Measurements from ENCODE around the gene CNTN4. TPM values are rescaled to one million over a fixed set of nuclear protein-coding genes. Genes with fewer than 3 reads are reported as not detected.

Gene CNTN4
- total RNA-seq, 1 donor from 2014 or later, result 22.1 TPM

DNA sequence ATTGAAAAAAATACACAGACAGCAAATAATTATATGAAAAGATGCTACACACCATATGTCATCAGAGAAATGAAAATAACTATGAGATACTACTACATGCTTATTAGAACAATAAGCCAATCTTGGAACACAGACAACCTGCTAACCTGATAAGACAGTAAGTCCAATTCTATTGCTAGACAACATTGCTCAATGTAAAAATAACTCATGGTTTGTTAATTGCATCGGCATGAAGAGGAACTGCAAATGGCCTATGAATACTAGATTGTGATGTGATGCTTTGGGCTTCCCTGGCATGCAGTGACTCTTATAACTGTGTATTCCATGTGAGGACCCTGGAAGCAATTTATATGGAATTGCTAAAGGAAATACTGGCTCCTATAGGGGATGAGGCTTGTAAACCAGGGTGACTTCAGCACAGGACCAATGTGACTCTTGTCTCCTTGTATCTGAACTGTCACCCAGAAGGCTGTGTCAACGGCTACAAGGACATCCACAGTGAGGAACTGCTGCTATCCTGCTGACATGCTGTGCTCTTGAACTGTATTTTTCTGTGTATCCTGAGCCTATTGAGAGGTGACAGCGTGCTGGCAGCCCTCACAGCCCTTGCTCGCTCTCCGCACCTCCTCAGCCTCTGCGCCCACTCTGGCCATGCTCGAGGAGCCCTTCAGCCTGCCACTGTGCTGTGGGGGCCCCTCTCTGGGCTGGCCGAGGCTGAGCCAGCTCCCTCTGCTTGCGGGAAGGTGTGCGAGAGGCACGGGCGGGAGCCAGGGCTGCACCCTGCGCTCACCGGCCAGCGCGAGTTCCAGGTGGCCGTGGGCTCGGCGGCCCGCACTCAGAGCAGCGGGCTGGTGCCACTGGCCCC is 385.7 kb downstream of the CNTN4 start:
- no peaks in the 10 kb centered on the region for H3K4me1 ChIP-seq
- no peak overlapping the region for H3K4me3 ChIP-seq
- no peaks in the 10 kb centered on the region for H3K36me3 ChIP-seq
- no peak for DNase-seq (ENCODE audit: extremely low spot score in 2 of 2)
- no peaks in the 10 kb centered on the region for H3K27me3 ChIP-seq
- TF ChIP-seq POLR2A (IDR thresholded peaks at IDR 0.05) (no peak), POLR2AphosphoS5 (IDR thresholded peaks at IDR 0.05; ENCODE audit: insufficient read depth in 1 of 2, low read depth in 1 of 2) (no peak)
- TF ChIP-seq, protein P1, sequence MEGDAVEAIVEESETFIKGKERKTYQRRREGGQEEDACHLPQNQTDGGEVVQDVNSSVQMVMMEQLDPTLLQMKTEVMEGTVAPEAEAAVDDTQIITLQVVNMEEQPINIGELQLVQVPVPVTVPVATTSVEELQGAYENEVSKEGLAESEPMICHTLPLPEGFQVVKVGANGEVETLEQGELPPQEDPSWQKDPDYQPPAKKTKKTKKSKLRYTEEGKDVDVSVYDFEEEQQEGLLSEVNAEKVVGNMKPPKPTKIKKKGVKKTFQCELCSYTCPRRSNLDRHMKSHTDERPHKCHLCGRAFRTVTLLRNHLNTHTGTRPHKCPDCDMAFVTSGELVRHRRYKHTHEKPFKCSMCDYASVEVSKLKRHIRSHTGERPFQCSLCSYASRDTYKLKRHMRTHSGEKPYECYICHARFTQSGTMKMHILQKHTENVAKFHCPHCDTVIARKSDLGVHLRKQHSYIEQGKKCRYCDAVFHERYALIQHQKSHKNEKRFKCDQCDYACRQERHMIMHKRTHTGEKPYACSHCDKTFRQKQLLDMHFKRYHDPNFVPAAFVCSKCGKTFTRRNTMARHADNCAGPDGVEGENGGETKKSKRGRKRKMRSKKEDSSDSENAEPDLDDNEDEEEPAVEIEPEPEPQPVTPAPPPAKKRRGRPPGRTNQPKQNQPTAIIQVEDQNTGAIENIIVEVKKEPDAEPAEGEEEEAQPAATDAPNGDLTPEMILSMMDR (IDR thresholded peaks at IDR 0.05), result no peak
- H3K27ac ChIP-seq, result no peak overlapping the region
- no peaks in the 10 kb centered on the region for H3K9me3 ChIP-seq
- intact Hi-C loops (cut with DNase I), result no loop called here

DNA sequence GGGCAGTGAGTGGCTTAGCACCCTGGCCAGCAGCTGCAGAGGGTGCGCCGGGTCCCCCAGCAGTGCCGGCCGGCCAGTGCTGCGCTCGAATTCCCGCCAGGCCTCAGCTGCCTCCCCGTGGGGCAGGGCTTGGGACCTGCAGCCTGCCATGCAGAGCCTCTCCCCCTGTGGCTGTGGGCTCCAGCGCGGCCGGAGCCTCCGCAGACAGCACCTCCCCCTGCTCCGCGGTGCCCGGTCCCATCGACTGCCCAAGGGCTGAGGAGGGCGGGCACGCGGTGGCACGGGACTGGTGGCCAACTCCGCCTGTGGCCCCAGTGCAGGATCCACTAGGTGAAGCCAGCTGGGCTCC is 386.3 kb downstream of the CNTN4 start:
- H3K36me3 ChIP-seq, result no peaks in the 10 kb centered on the region
- no peak for DNase-seq (ENCODE audit: extremely low spot score in 2 of 2)
- no peak overlapping the region for H3K4me3 ChIP-seq
- no peak overlapping the region for H3K27ac ChIP-seq
- H3K4me1 ChIP-seq, result no peaks in the 10 kb centered on the region
- intact Hi-C loops (cut with DNase I), result no loop called here
- H3K27me3 ChIP-seq, result no peaks in the 10 kb centered on the region
- no peaks in the 10 kb centered on the region for H3K9me3 ChIP-seq
- TF ChIP-seq, protein P1 (IDR thresholded peaks at IDR 0.05), result no peak
- no peak for TF ChIP-seq POLR2AphosphoS5 (IDR thresholded peaks at IDR 0.05; ENCODE audit: insufficient read depth in 1 of 2, low read depth in 1 of 2)
- TF ChIP-seq POLR2A (IDR thresholded peaks at IDR 0.05), result no peak

DNA sequence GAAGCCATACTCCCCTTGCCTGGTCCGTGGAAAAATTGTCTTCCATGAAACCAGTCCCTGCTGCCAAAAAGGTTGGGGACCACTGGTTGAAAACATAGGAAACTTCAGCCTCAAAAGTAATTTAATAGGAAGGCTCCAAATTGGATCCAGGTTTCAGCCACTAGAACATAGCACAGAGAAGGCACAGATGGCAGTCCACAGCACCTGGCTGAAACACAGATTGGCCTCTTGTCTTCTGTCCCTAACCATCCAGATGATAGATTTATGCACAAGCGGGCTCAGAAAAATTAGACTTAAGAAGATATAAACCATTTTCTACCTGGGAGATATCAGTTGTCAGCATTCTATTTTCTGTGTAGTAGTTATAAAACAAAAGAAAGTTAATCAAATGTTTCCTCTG is 397.1 kb downstream of the CNTN4 start:
- no peak for DNase-seq (ENCODE audit: extremely low spot score in 2 of 2)
- Histone ChIP-seq H3K9me3 (no peaks in the 10 kb centered on the region), H3K4me1 (no peaks in the 10 kb centered on the region), H3K27ac (no peak overlapping the region), H3K27me3 (no peaks in the 10 kb centered on the region), H3K36me3 (no peaks in the 10 kb centered on the region), H3K4me3 (no peak overlapping the region)
- intact Hi-C loops (cut with DNase I), result no loop called here
- no peak for TF ChIP-seq POLR2AphosphoS5 (IDR thresholded peaks at IDR 0.05; ENCODE audit: insufficient read depth in 1 of 2, low read depth in 1 of 2)

DNA sequence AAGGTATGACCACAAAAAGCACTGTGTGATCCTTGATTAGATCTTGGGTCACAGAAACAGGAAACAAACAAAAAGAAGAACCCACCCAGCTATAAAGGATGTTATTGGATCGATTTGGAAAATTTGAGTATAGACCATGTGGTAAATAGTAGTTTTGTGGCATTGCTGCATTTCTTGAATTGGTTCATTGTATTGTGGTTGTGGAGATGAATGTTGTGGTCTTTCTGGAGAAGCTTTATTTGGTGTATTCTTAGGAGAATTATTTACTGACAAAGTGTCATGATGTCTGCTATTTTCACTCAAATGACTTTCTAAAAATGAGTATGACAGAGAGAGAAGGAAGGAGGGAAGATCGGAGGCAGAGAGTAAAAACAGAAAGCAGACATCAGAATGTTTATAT is 406.2 kb downstream of the CNTN4 start:
- DNase-seq (ENCODE audit: extremely low spot score in 2 of 2), result no peak
- TF ChIP-seq POLR2AphosphoS5 (IDR thresholded peaks at IDR 0.05; ENCODE audit: insufficient read depth in 1 of 2, low read depth in 1 of 2) (no peak), POLR2A (IDR thresholded peaks at IDR 0.05) (no peak)
- TF ChIP-seq, protein P1 (IDR thresholded peaks at IDR 0.05), result no peak
- no peak overlapping the region for H3K4me3 ChIP-seq
- no peaks in the 10 kb centered on the region for H3K27me3 ChIP-seq
- intact Hi-C loops (cut with DNase I), result no loop called here
- H3K4me1 ChIP-seq, result no peaks in the 10 kb centered on the region
- H3K27ac ChIP-seq, result no peak overlapping the region
- no peaks in the 10 kb centered on the region for H3K9me3 ChIP-seq
- H3K36me3 ChIP-seq, result no peaks in the 10 kb centered on the region

DNA sequence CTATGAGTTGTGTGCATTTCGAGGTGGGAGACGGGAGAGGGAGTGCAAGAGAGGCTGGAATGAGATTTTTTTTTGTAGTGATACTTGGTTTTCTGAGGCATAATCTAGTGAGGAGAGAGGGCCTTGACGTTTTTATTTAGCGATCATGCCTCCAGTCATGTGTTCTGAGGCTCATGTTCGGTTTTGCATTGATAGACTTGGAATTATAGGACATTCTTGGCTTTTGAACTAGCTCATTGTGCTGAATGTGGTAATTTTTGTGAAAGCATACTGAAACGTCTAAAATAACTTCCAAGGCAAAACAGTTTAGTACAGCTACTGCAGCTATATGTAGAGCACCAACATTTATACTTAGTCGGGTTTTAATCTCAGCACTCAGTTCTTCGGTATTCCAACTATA is 408.1 kb downstream of the CNTN4 start:
- H3K9me3 ChIP-seq, result no peaks in the 10 kb centered on the region
- DNase-seq (ENCODE audit: extremely low spot score in 2 of 2), result no peak
- TF ChIP-seq POLR2AphosphoS5 (IDR thresholded peaks at IDR 0.05; ENCODE audit: insufficient read depth in 1 of 2, low read depth in 1 of 2) (no peak), POLR2A (IDR thresholded peaks at IDR 0.05) (no peak)
- TF ChIP-seq, protein P1 (IDR thresholded peaks at IDR 0.05), result no peak
- no peaks in the 10 kb centered on the region for H3K36me3 ChIP-seq
- H3K4me3 ChIP-seq, result no peak overlapping the region
- no peaks in the 10 kb centered on the region for H3K4me1 ChIP-seq
- H3K27me3 ChIP-seq, result no peaks in the 10 kb centered on the region
- no peak overlapping the region for H3K27ac ChIP-seq
- intact Hi-C loops (cut with DNase I), result no loop called here

Data from vagina (tissue), 2 donors.